ENCODE data around the gene TBC1D7. TPM values are rescaled to one million over a fixed set of nuclear protein-coding genes. Genes with fewer than 3 reads are reported as not detected.

Gene TBC1D7
- total RNA-seq, 1 donor from 2014 or later, result 27.9 TPM

GRCh38 chr6:13282393-13283069 is 45.8 kb downstream of the TBC1D7 start:
- Mint-ChIP-seq H3K4me1 (ENCODE audit: low read depth, unreplicated experiment) (no peaks in the 10 kb centered on the region), H3K4me3 (ENCODE audit: unreplicated experiment) (no peak overlapping the region), H3K27me3 (ENCODE audit: low read depth, unreplicated experiment) (no peaks in the 10 kb centered on the region), H3K27ac (ENCODE audit: unreplicated experiment) (no peak overlapping the region), H3K36me3 (ENCODE audit: low read depth, unreplicated experiment) (peaks cover 9% of the 10 kb centered on the region), H3K9me3 (ENCODE audit: unreplicated experiment) (peaks cover 2% of the 10 kb centered on the region)
- TF ChIP-seq CTCF (IDR thresholded peaks at IDR 0.05; ENCODE audit: insufficient read depth, low read depth, low read length), result no peak
- TF ChIP-seq EZH2 (IDR thresholded peaks at IDR 0.05; ENCODE audit: insufficient read depth, low read length), result no peak
- H3K9ac ChIP-seq (ENCODE audit: low read length), result no peak overlapping the region
- DNase-seq (ENCODE audit: low read depth) (no peak), FAIRE-seq (no peak)
- H3K27ac ChIP-seq (ENCODE audit: low read depth, low read length), result no peak overlapping the region
- no peaks in the 10 kb centered on the region for H4K20me1 ChIP-seq (ENCODE audit: insufficient read depth, low read length)
- H3K79me2 ChIP-seq (ENCODE audit: insufficient read depth, low read length), result no peaks in the 10 kb centered on the region
- H3K4me3 ChIP-seq (ENCODE audit: insufficient read depth, low read depth, low read length), result no peak overlapping the region
- no peaks in the 10 kb centered on the region for H3K4me1 ChIP-seq (ENCODE audit: insufficient read depth, low read length)
- H3K36me3 ChIP-seq (ENCODE audit: insufficient read depth, low read length), result no peaks in the 10 kb centered on the region
- H3K4me2 ChIP-seq (ENCODE audit: low read length), result no peak overlapping the region
- no peak overlapping the region for H2AFZ ChIP-seq (ENCODE audit: low read depth, low read length)
- no peaks in the 10 kb centered on the region for H3K27me3 ChIP-seq (ENCODE audit: insufficient read depth, low read length)
- H3K9me3 ChIP-seq (ENCODE audit: insufficient read depth, low read depth, low read length), result peaks cover 9% of the 10 kb centered on the region

GRCh38 chr6:13281686-13282085 is 46.7 kb downstream of the TBC1D7 start:
- H3K4me3 ChIP-seq (ENCODE audit: insufficient read depth, low read depth, low read length), result no peak overlapping the region
- Mint-ChIP-seq H3K4me1 (ENCODE audit: low read depth, unreplicated experiment) (no peaks in the 10 kb centered on the region), H3K9me3 (ENCODE audit: unreplicated experiment) (no peaks in the 10 kb centered on the region), H3K4me3 (ENCODE audit: unreplicated experiment) (no peak overlapping the region), H3K27ac (ENCODE audit: unreplicated experiment) (no peak overlapping the region), H3K36me3 (ENCODE audit: low read depth, unreplicated experiment) (peaks cover 7% of the 10 kb centered on the region), H3K27me3 (ENCODE audit: low read depth, unreplicated experiment) (no peaks in the 10 kb centered on the region)
- H3K4me1 ChIP-seq (ENCODE audit: insufficient read depth, low read length), result no peaks in the 10 kb centered on the region
- H3K79me2 ChIP-seq (ENCODE audit: insufficient read depth, low read length), result no peaks in the 10 kb centered on the region
- no peak for TF ChIP-seq CTCF (IDR thresholded peaks at IDR 0.05; ENCODE audit: insufficient read depth, low read depth, low read length)
- TF ChIP-seq EZH2 (IDR thresholded peaks at IDR 0.05; ENCODE audit: insufficient read depth, low read length), result no peak
- no peaks in the 10 kb centered on the region for H3K27me3 ChIP-seq (ENCODE audit: insufficient read depth, low read length)
- H4K20me1 ChIP-seq (ENCODE audit: insufficient read depth, low read length), result no peaks in the 10 kb centered on the region
- H2AFZ ChIP-seq (ENCODE audit: low read depth, low read length), result no peak overlapping the region
- H3K9ac ChIP-seq (ENCODE audit: low read length), result no peak overlapping the region
- no peak overlapping the region for H3K27ac ChIP-seq (ENCODE audit: low read depth, low read length)
- DNase-seq (ENCODE audit: low read depth), result no peak
- FAIRE-seq, result no peak
- H3K36me3 ChIP-seq (ENCODE audit: insufficient read depth, low read length), result no peaks in the 10 kb centered on the region
- H3K9me3 ChIP-seq (ENCODE audit: insufficient read depth, low read depth, low read length), result peaks cover under 1% of the 10 kb centered on the region
- H3K4me2 ChIP-seq (ENCODE audit: low read length), result no peak overlapping the region

- Mint-ChIP-seq H3K9me3 (ENCODE audit: unreplicated experiment) (no peaks in the 10 kb centered on the region), H3K4me3 (ENCODE audit: unreplicated experiment) (no peak overlapping the region), H3K36me3 (ENCODE audit: low read depth, unreplicated experiment) (peaks cover 4% of the 10 kb centered on the region), H3K27ac (ENCODE audit: unreplicated experiment) (no peak overlapping the region), H3K27me3 (ENCODE audit: low read depth, unreplicated experiment) (no peaks in the 10 kb centered on the region), H3K4me1 (ENCODE audit: low read depth, unreplicated experiment) (no peaks in the 10 kb centered on the region)
- TF ChIP-seq CTCF (IDR thresholded peaks at IDR 0.05; ENCODE audit: insufficient read depth, low read depth, low read length) (no peak), EZH2 (IDR thresholded peaks at IDR 0.05; ENCODE audit: insufficient read depth, low read length) (no peak)
- Histone ChIP-seq H4K20me1 (ENCODE audit: insufficient read depth, low read length) (no peaks in the 10 kb centered on the region), H3K36me3 (ENCODE audit: insufficient read depth, low read length) (no peaks in the 10 kb centered on the region), H3K79me2 (ENCODE audit: insufficient read depth, low read length) (no peaks in the 10 kb centered on the region), H3K27me3 (ENCODE audit: insufficient read depth, low read length) (no peaks in the 10 kb centered on the region), H3K9ac (ENCODE audit: low read length) (no peak overlapping the region), H3K4me1 (ENCODE audit: insufficient read depth, low read length) (no peaks in the 10 kb centered on the region), H3K4me2 (ENCODE audit: low read length) (no peak overlapping the region), H3K9me3 (ENCODE audit: insufficient read depth, low read depth, low read length) (no peaks in the 10 kb centered on the region), H3K27ac (ENCODE audit: low read depth, low read length) (no peak overlapping the region), H3K4me3 (ENCODE audit: insufficient read depth, low read depth, low read length) (no peak overlapping the region), H2AFZ (ENCODE audit: low read depth, low read length) (no peak overlapping the region)
- no peak for FAIRE-seq
- no peak for DNase-seq (ENCODE audit: low read depth)
Measured at GRCh38 chr6:13280254-13280653, 48.1 kb downstream of the TBC1D7 start.
